Adipocyte (in vitro differentiated cells): ENCODE data around the gene SYT4.

Source experiments
- DNase-seq: peaks from one replicate; pipeline ENCODE4 v3.0.0-alpha.2; 2015; ENCODE audit warnings: low read depth
- H3K27me3 ChIP-seq: replicated peaks from 2 replicates; pipeline ENCODE4 v1.7.0; 2013; ENCODE audit warnings: mild to moderate bottlenecking, low read length, moderate library complexity; ENCODE audit not compliant: control insufficient read depth, insufficient read depth
- H3K36me3 ChIP-seq: 2 replicates; pipeline ENCODE4 v1.7.0; 2013; ENCODE audit warnings: low read length, mild to moderate bottlenecking, moderate library complexity; ENCODE audit not compliant: control insufficient read depth, insufficient read depth, severe bottlenecking
- H3K4me1 ChIP-seq: 2 replicates; pipeline ENCODE4 v1.7.0; 2013; ENCODE audit warnings: mild to moderate bottlenecking, low read length, moderate library complexity; ENCODE audit not compliant: control insufficient read depth, insufficient read depth
- H3K4me3 ChIP-seq: 2 replicates; pipeline ENCODE4 v1.7.0; 2013; ENCODE audit warnings: mild to moderate bottlenecking, low read length, moderate library complexity
- H3K9ac ChIP-seq: 2 replicates; pipeline ENCODE4 v1.7.0; 2013; ENCODE audit warnings: mild to moderate bottlenecking, low read length, moderate library complexity
- H3K9me3 ChIP-seq: 2 replicates; pipeline ENCODE4 v1.7.0; 2013; ENCODE audit warnings: mild to moderate bottlenecking, low read length, moderate library complexity; ENCODE audit not compliant: control insufficient read depth

Gene SYT4

DNA sequence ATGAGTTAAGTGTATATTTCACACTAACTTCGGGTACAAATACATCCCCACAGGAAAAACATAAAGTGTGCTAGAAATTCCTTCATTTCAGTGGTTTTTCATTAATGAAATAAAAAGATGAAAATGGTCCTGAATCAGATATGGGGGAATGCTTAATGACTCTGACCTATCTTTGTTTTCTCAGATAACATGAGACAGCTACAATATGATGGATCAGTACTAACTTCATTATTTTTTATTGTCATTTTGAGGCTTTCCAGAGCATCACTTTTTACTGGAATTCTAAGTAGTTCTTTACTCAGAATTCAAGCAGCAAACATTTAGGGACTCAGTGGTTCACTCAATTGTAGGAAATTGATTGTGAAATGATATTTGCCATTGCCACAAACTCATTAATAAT, 2.8 kb downstream of the SYT4 start:
- no peak overlapping the region for H3K4me3 ChIP-seq
- no peak for DNase-seq
- H3K27me3 ChIP-seq, result peaks cover 23% of the 10 kb centered on the region
- no peaks in the 10 kb centered on the region for H3K9me3 ChIP-seq
- no peaks in the 10 kb centered on the region for H3K36me3 ChIP-seq
- no peaks in the 10 kb centered on the region for H3K4me1 ChIP-seq
- no peak overlapping the region for H3K9ac ChIP-seq

DNA sequence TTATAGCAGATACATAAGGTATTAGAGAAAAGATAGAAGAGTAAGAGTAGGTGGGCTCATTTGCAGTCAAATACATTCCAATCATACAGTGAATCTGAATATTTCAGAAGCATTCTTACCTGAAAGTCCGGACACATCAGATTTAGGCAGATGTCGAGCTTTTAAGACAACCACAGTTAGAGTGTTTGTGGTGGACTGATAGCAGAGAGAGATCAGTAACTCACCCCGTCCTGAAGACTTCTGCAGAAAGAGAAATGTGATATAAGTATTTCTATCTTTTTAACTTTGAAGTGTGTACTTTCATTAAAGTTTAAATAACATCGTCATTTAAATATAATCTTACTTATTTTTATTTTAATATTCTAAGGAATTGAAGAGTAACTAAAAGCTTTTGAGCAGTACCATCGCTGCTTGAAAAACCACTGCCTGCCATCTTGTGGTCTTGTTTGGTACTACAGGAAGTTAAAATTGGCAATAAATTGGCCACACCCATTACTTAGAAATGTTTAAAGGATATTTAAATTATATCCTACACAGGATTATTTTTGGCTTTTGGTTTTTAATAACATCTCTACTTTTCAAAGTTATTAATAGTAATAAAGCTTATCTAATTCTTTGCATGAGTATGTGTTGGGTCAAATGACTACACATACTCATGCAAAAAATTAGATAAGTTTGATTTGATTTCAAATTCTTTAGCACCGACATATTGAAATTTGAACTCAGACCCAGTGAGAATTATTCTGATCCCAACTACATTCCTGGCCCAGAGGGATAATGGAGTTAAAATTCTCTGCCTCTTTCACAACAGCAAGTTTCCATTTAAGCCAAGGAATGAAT, 5.5 kb downstream of the SYT4 start:
- Histone ChIP-seq H3K9ac (no peak overlapping the region), H3K36me3 (no peaks in the 10 kb centered on the region), H3K4me3 (no peak overlapping the region), H3K4me1 (no peaks in the 10 kb centered on the region), H3K9me3 (no peaks in the 10 kb centered on the region), H3K27me3 (peaks cover 4% of the 10 kb centered on the region)
- peak; percentile 77 for DNase-seq

DNA sequence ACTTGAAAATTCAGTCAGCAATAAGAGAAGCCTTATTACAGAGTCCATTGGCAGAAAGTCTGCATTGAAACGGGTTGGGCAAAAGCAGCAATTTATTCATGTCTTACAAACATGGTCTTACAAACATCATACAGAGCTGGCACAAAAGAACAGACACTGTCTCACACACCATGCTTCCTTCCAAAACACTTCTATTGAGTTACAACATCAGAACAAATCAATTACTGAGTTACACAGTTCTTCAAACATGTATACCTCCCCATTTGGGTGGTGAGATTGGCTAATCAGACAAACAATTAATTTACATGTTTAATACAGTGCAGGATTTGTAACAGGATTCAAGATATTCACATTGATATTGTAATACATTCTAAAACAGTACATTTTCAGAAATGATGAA, 9.5 kb downstream of the SYT4 start:
- no peak overlapping the region for H3K9ac ChIP-seq
- no peaks in the 10 kb centered on the region for H3K27me3 ChIP-seq
- no peaks in the 10 kb centered on the region for H3K36me3 ChIP-seq
- DNase-seq, result no peak
- no peak overlapping the region for H3K4me3 ChIP-seq
- no peaks in the 10 kb centered on the region for H3K9me3 ChIP-seq
- no peaks in the 10 kb centered on the region for H3K4me1 ChIP-seq

DNA sequence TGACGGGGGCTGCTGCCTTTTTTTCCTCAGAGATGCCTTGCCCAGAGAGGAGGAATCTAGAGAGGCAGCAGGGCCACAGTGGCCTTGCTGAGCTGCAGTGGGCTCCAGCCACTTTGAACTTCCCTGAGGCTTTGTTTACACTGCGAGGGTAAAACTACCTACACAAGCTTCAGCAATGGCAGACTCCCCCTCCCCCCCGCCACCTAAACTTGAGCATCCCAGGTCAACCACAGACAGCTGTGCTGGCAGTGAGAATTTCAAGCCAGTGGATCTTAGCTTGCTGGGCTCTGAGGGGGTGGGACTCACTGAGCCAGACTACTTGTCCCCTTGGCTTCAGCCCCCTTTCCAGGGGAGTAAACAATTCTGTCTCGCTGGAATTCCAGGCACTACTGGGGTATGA, 11.8 kb downstream of the SYT4 start:
- Histone ChIP-seq H3K4me1 (no peaks in the 10 kb centered on the region), H3K27me3 (no peaks in the 10 kb centered on the region), H3K9ac (no peak overlapping the region), H3K4me3 (no peak overlapping the region), H3K9me3 (peaks cover 5% of the 10 kb centered on the region), H3K36me3 (no peaks in the 10 kb centered on the region)
- DNase-seq, result no peak

DNA sequence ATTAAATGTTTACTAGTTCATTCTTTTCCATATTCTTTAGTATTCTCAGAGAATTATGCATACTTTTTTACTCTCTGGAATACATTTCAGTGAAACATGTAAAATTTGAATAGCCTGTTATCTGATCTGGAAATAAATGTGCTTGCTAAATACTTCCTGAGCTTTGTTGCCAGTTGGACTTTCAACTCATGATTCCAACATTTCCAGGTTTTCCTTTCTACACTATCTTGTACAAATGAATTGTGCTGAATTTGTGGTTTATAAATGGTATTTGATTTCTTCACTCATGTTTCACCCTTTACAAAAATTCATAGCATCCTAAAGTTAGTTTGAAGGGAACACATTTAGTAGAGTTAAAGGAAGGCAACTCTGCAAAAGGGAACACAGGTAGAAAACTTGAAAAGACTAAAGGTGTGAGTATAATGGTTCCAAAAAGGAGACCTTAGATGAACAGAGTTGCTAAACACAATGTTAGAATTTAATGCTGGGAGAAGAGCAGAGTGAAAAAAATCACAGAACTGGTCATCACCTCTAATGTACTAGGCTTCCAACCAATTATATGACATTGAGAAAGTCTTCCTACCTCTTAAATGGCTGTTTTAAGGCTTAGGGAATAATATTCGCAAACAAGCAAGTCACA, 28.6 kb downstream of the SYT4 start:
- Histone ChIP-seq H3K27me3 (no peaks in the 10 kb centered on the region), H3K4me3 (no peak overlapping the region), H3K9me3 (no peaks in the 10 kb centered on the region), H3K9ac (no peak overlapping the region), H3K36me3 (no peaks in the 10 kb centered on the region), H3K4me1 (no peaks in the 10 kb centered on the region)
- DNase-seq, result no peak

DNA sequence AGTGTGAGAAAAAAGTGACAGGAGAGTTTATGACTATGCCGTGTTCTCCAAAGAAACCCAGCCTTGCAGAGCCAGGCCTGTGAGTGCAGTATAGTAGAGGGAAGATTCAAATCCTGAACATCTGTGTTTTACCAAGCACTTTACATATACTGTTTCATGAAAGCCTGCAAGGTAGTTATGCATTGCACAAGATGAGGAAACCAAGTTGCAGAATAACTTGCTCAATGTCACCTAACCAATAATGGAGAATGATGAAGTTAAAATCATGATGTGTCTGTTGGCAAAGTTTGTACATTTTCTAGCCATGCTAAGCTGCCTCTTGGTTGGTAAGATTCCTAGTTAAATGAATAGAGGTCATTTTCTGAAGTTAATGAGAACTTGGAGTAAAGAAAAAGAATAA, 29.3 kb downstream of the SYT4 start:
- no peaks in the 10 kb centered on the region for H3K36me3 ChIP-seq
- H3K4me1 ChIP-seq, result no peaks in the 10 kb centered on the region
- H3K4me3 ChIP-seq, result no peak overlapping the region
- no peak overlapping the region for H3K9ac ChIP-seq
- no peak for DNase-seq
- H3K9me3 ChIP-seq, result no peaks in the 10 kb centered on the region
- no peaks in the 10 kb centered on the region for H3K27me3 ChIP-seq

DNA sequence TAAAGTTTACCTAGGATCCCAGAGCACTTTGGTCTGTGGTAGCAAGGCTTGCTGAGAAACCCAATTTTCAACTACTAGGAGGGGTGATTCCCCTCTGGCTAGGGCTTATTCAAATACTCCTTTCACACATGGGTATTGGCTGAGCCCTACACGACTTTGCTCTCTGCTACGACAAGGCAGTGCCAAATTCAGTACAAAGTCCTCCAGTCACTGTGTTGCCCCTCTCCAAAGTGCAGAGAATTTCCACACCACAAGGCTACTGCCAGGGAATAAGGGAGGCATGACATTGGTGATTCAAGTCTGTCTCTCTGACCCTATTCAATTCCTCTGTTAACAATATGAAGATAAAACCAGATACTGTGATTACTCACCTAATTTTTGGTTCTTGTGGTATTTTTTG, 38.9 kb downstream of the SYT4 start:
- H3K4me1 ChIP-seq, result no peaks in the 10 kb centered on the region
- no peaks in the 10 kb centered on the region for H3K36me3 ChIP-seq
- no peaks in the 10 kb centered on the region for H3K9me3 ChIP-seq
- no peak overlapping the region for H3K4me3 ChIP-seq
- DNase-seq, result no peak
- H3K27me3 ChIP-seq, result no peaks in the 10 kb centered on the region
- no peak overlapping the region for H3K9ac ChIP-seq

DNA sequence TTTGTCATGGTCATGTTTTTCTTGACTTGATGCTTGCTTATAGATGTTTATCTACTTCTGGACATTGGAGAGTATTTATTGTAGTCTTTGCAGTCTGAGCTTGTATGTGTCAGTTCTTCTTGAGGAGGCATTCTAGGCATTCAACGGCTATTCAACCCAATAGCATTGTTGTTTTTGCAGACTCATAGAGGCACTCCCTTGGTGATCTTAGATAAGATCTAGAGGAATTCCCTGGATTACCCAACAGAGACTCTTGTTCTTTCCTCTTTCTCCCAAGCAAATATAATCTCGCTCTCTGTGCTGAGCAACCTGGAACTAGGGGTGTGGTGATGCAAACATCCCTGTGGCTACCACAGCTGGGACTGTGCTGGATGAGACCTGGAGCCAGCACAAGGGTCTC, 40.4 kb downstream of the SYT4 start:
- Histone ChIP-seq H3K4me3 (no peak overlapping the region), H3K4me1 (no peaks in the 10 kb centered on the region), H3K27me3 (no peaks in the 10 kb centered on the region), H3K9me3 (no peaks in the 10 kb centered on the region), H3K36me3 (no peaks in the 10 kb centered on the region), H3K9ac (no peak overlapping the region)
- DNase-seq, result no peak

DNA sequence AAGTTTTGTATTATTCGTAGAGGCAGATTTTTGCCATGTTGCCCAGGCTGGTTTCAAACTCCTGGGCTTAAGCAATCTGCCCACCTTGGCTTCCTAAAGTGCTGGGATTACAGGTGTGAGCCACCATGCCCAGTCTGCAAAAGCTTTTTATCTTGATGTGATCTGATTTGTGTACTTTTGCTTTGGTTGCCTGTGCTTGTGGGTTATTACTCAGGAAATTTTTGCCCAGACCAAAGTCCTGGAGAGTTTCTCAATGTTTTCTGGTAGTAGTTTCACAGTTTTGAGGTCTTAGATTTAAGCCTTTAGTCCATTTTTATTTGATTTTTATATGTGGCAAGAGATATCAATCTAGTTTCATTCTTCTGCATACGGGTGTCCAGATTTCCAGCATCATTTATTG, 42.4 kb downstream of the SYT4 start:
- Histone ChIP-seq H3K36me3 (no peaks in the 10 kb centered on the region), H3K9ac (no peak overlapping the region), H3K27me3 (no peaks in the 10 kb centered on the region), H3K4me1 (no peaks in the 10 kb centered on the region), H3K9me3 (no peaks in the 10 kb centered on the region), H3K4me3 (no peak overlapping the region)
- no peak for DNase-seq

DNA sequence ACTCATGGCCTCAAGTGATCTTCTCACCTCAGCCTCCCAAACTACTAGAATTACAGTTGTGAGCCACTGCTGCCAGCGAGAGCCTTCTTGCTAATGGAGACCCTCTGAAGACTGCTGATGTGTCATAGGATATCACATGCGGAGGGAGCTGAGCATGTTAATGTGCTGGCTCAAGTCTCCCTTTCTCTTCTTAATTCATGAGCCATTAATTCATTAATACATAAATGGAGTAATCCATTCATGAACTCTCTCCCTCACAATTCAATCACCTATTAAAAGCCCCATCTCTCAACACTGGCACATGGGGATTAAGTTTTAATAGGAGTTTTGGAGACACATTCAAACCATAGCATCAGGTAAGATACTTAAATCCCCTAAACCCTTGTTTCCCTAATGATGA, 54.8 kb downstream of the SYT4 start:
- Histone ChIP-seq H3K36me3 (no peaks in the 10 kb centered on the region), H3K4me1 (no peaks in the 10 kb centered on the region), H3K9me3 (no peaks in the 10 kb centered on the region), H3K4me3 (no peak overlapping the region), H3K27me3 (no peaks in the 10 kb centered on the region), H3K9ac (no peak overlapping the region)
- DNase-seq, result no peak

DNA sequence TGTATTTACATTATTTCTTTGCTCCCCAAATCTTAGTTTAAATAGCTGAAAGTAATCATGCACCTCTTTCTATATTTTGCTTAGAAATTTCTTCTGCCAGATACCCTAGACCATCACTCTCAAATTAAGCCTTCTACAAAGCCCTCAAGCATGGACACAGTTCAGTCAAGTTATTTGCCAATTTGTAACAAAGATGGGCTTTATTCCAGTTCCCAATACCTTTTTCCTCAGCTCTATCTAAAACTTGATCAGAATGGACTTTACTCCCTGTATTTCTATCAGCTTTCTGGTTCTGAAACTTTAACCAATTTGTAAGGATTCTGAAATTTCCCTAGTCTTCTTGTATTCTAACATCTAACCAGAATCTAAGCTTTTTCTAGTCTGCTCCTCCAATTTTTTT, 56.6 kb downstream of the SYT4 start:
- no peak overlapping the region for H3K4me3 ChIP-seq
- no peak for DNase-seq
- no peak overlapping the region for H3K9ac ChIP-seq
- H3K4me1 ChIP-seq, result no peaks in the 10 kb centered on the region
- H3K9me3 ChIP-seq, result no peaks in the 10 kb centered on the region
- no peaks in the 10 kb centered on the region for H3K36me3 ChIP-seq
- no peaks in the 10 kb centered on the region for H3K27me3 ChIP-seq
